HG03571 (cell line): ENCODE measurements around the gene KIF14.

Source experiments
- ATAC-seq: cut with Tn5 transposase; IDR thresholded peaks from one replicate; pipeline ENCODE4 v1.9.1; 2021; ENCODE audit not compliant: unreplicated experiment

KIF14 gene

GRCh38 chr1:200620273-200621131, at the start of gene KIF14:
Gene KIF14, minus strand, starts transcription at chr1:200620751. Its CDS starts 2,028 bp downstream, at chr1:200618723.
- ATAC-seq: peak; percentile 89

GRCh38 chr1:200669314-200670241, 49.0 kb upstream of the KIF14 start, which contains the start of gene DDX59:
Gene DDX59, minus strand, starts transcription at chr1:200669907. Its CDS starts 3,167 bp downstream, at chr1:200666740.
- ATAC-seq: peak; percentile 79

GRCh38 chr1:200668514-200669313, 48.2 kb upstream of the KIF14 start:
- no peak for ATAC-seq

GRCh38 chr1:200666309-200666708, 45.8 kb upstream of the KIF14 start:
- ATAC-seq: no peak

GRCh38 chr1:200665861-200666260, 45.3 kb upstream of the KIF14 start:
- no peak for ATAC-seq

- ATAC-seq: no peak
Observed at GRCh38 chr1:200660719-200661118, 40.2 kb upstream of the KIF14 start.

GRCh38 chr1:200659269-200659668, 38.7 kb upstream of the KIF14 start:
- ATAC-seq: no peak

- ATAC-seq: no peak
Observed at GRCh38 chr1:200658037-200658818, 37.7 kb upstream of the KIF14 start.

GRCh38 chr1:200654660-200655059, 34.1 kb upstream of the KIF14 start:
- peak; percentile 96 for ATAC-seq

GRCh38 chr1:200653022-200653462, 32.5 kb upstream of the KIF14 start:
- ATAC-seq: no peak

GRCh38 chr1:200652378-200652777, 31.8 kb upstream of the KIF14 start:
- no peak for ATAC-seq

- no peak for ATAC-seq
Observed at GRCh38 chr1:200646515-200646914, 26.0 kb upstream of the KIF14 start.

- no peak for ATAC-seq
Observed at GRCh38 chr1:200644021-200644420, 23.5 kb upstream of the KIF14 start.

GRCh38 chr1:200642481-200642880, 21.9 kb upstream of the KIF14 start:
- ATAC-seq: no peak

- ATAC-seq: no peak
Observed at GRCh38 chr1:200640963-200641401, 20.4 kb upstream of the KIF14 start.

- ATAC-seq: no peak
Observed at GRCh38 chr1:200640373-200640962, 19.9 kb upstream of the KIF14 start.

- no peak for ATAC-seq
Observed at GRCh38 chr1:200638073-200638472, 17.5 kb upstream of the KIF14 start.

GRCh38 chr1:200636681-200637080, 16.1 kb upstream of the KIF14 start:
- ATAC-seq: no peak
